Suppressor macrophage treated with lipopolysaccharide for 1 hour (primary cell): Measurements from ENCODE around the gene HOXD10.

Source experiments
- DNase-seq, 3 donors: peaks; one replicate each; pipeline ENCODE4 v3.0.0-alpha.2; 2020 to 2022

Gene HOXD10

GRCh38 chr2:176152350-176153181, 36.0 kb downstream of the HOXD10 start:
- DNase-seq, result no peak

GRCh38 chr2:176154576-176155252, 38.1 kb downstream of the HOXD10 start:
- DNase-seq, result no peak

GRCh38 chr2:176155356-176156044, 38.9 kb downstream of the HOXD10 start:
- no peak for DNase-seq

DNA sequence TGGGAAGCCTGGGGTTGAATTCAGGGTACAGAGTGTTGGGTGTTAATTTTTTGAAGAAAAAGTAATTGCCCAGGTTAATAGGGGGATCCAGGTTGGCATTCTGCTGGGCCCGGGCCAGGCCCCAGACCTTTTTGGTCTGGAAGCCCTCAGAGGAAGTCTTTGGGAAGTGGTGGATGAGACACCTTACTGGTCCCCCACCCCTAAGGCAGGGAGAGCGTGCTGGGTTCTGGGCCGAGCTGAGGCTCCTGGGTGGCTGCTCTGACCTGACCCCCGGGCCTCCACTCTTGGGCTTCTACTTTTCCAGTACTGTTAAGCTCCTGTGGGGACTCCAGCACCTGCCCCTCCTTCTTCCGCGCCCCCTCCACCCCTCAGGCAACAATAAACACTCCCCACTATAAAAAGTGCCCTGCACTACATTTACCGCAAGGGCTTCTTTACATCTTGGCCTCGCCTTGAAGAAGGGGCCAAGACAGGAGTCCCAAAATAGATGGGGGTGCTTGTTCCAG, 39.8 kb downstream of the HOXD10 start:
- DNase-seq, result no peak

DNA sequence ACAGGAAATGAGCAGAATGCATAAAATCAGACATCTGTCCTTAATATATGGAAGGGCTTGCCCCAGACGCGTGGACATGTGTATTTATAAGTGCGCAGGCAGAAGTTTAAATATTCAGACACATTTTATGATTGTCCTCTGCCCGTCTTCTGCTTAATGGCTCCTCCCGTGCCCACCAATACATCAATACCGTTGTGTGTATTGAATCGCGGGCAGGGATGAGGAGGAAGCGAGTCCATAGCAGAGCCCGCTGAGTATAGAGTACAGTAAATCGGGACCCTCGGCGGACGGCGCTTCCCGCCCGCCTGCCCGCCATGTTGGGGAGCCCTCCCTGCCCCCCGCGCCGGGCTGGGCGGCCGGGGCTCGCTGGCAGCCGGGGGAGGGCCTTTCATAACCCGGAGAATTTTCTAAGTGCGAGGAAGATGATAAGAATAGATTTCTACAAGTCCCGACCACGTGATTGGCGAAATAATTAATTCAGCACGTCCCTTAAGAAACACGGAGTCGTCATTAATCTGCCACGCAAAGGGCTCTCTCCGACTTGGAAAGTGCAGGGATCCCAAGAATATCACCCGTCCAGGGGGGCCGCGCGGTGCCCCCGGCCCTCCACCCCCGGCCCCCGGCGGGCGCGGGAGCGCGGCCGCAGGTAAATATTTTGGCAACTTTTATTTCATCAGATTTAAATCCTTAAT, 40.4 kb downstream of the HOXD10 start, which contains the start of gene HOXD3:
Gene HOXD3, plus strand, starts transcription at position 501 of the 692 bp plus-strand sequence. CDS start 11,808 bp downstream, outside the sequence.
- DNase-seq, result no peak

DNA sequence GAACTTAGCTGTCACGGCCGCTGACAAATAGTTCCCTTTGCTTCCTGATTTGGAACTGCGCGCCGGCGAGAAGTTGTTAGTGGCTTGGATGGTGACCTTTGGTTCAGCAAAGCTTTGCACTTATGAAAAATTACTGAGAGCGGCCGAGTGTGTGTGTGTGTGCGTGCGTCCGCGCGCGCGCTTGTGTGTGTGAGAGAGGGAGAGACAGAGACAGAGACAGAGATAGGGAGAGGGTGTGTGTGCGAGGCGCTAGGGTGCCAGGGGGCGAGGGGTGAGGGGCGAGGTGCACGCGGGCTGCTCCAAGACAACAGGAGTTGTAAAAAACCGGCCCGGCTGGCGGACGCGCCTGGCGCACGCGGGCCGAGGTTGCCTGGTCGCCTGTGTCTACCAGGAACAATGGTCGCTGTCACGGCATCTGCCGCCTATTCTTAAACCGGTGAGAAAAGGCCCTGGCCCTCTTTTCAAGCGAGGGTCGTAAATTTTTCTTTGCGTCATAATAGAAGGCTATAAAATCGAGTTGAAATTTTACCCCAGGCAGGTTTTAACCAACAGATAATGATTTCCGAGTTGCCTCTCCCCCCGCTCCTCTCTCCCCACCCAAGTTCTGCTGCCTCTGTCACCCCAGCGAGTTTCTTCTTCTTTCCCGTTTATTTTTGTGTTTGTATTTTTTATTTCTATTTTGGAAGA, 41.1 kb downstream of the HOXD10 start:
- DNase-seq, result no peak

DNA sequence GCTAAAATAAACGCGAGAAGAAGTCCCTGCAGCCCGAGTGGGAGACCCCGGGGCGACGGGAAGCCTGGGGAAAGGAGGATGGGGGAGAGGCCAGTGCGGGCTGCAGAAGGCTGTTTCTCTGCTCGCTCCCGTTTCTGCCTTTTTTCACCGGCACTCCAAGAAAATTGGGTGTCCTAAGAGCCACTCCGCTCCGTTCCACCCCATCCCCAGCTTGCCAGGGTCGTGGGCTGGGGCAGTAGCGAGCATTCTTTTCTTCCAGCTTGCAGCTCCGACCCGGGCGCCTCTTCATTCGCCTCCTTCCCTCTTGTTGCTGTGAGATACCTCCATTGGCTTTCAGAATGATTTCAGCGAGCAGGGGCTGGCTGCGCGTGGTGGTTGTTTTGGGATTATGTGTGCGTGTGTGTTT, 41.6 kb downstream of the HOXD10 start:
- DNase-seq, result no peak

- DNase-seq, result no peak
Measured at GRCh38 chr2:176158855-176159662, 42.5 kb downstream of the HOXD10 start.

DNA sequence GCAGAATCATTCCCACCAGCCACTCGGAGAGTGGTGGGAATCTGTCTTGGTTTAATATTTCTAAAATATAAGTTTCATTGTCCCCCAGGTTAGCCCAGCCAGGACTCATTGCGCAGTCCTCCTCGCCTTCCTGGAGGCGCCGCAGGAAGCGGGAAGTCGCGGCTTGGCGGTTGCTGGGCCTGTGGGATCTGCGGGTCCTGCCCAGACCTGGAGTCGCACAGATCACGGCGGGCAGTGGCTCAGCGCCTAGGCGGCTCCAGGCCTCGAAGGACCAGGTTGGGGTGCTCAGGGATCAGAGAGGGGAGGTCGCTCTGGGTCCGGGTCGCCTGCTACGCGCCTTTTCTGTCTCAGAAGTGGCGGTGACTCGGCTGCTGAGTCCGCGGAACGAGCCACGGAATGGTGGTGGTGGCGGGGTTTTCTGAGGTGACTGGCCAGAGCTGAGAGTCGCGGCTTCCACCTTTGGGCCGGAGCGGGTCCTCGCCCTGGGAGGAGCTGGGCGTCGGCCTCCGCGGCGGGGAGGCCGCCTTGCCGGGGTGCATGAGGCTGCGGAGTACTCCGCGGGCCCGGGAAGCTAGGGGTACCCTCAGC, 43.2 kb downstream of the HOXD10 start:
- no peak for DNase-seq

- no peak for DNase-seq
Measured at GRCh38 chr2:176160251-176160985, 43.8 kb downstream of the HOXD10 start.

DNA sequence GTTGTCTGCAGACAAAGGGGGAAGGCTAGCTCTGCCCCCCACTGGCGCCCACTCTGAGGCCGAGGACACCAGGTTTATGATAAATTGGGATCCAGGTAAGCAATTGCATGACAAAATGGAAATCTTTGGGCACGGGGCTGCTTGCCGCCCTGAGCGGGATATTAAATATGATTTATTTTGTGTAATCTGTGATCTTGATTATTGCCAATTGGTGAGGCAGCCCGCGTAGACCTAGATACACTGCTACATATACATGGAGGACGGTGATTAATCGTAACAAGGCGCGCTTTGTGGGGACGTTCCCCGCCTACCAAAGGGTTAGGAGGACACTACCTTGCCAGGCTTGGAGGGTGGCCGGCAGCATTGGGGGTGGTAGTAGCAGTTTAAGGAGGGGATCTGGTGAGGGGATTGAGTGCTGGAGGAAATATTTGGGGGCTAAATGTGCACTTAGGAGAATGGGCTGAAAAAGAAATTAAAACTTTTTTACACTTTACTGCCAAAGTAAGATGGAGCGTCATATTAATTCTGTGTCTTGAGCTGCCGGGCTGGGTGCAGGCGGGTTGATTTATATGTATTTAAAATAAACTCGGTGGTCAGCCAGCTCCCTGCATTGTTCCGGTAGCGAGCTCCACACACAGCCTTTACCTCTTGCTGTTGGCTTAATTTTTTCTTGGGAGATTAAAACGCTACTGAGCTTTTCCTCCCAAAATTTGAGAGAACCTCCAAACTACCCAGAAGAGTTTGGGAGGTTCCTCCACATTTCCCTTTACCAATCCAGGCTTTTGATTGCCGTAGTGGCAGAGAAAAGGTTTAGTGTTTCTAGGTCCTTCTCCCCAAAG, 44.6 kb downstream of the HOXD10 start:
- DNase-seq, result no peak

DNA sequence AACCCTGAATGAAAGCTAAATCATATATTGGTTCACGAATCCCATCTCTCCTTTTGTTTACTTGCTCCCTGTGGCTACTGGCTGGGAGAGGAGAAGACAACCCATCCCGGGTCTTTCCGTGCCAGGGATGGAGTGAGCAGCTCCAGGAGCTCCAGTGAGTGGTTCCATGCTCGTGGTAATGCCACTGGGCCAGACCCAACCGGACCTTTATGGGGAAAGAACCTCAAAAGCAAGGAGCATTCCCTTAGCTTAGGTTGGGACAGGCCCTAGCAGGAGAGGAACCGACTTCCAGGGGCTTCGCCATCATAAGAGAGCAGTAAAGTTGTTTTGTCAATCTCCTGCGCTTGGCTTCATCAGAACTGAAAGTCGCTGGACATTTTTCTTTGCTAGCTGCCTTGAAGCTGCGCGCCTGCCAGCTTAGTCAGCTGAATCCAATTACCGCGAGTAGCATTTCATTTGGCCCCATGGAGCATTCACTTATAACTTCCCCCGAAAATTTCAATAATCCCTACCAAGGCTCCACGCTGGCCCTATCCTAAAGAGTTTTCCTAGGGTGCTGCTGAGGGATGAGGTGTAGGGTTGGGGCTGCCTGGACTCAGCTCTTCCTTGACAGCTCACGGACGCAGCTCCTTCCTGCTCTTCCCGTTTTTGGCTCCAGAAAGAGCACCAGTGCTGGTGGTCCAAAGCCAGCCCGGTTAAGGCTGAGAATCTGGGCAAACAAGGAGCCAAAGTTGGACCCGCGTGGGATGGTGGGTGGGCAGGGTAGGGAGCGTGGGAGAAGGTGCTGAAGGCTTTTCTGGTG, 45.4 kb downstream of the HOXD10 start:
- DNase-seq, result no peak

DNA sequence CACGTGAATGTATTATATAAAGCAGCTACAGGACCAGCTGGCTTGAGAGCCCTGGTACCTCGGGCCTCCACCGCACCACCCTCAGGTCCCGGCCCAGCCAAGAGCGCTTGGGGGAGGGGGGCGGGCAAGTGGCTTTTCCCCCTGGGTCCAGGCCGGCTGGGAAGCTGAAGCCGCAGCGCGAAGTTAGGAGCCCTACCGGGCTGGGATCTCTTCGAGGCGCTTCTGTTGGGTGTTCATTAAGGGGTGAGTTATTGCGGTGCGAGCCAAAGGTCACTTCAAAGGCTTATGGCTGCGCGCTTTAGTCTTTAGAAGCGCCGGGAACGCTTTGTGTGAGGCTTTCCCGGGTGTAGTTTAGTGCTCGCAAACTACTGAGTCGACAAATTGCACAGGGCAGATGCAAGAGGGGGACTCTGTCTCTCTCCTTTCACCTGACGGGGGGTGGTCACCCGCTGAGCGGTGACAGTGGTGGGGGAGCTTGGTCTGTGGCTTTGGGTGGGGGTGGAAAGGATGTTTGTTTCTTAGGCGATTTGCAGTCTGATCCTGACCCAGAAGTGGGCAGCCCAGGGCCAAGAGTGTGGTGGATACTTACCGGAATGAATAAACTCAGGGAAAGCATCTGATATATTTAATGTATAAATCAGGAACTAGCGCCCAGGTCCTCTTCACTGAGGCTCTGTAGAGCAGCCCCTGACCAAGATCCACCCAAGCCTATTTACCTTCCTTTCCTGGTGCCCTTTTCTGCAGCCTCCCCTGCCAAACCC, 46.5 kb downstream of the HOXD10 start:
- no peak for DNase-seq

DNA sequence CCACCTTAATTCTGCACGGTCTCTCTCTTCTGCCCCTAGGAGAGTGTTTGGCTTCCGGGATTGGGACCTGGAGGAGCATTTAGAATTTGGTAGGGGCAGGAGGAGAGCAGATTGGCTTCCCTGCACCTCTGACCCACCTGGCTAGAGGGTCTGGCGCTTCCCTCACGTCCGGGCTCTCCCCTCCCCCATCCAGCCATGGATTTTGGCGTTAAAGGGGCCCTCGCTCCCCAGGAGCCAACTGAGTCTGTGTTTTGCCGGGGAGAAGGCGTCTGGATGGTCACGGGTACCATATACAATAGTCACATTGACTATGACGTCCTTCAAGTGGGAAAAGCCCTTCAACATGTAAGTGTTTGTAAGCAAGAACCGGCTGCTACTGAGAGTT, 47.1 kb downstream of the HOXD10 start:
- no peak for DNase-seq

GRCh38 chr2:176164201-176164600, 47.6 kb downstream of the HOXD10 start:
- no peak for DNase-seq

- no peak for DNase-seq
Measured at GRCh38 chr2:176164611-176165369, 48.2 kb downstream of the HOXD10 start.
